Transverse colon (tissue), 4 donors: Measurements from ENCODE around the gene SFXN1. TPM values are rescaled to one million over a fixed set of nuclear protein-coding genes. Genes with fewer than 3 reads are reported as not detected.
A peak's percentile ranks its signal among the peaks of the same experiment; 100 is the strongest.

Source experiments
- DNase-seq: peaks from one replicate; pipeline ENCODE4 v3.0.0-alpha.2; 2019
- H3K27ac ChIP-seq, 4 donors: fragments of 200-600 bp; sonication (generic); 2 replicates each; pipeline ENCODE4 v1.5.1; 2016 to 2018; ENCODE audit warnings: inconsistent platforms in 4 of 4
- H3K27me3 ChIP-seq: fragments of 200-600 bp; sonication (generic); 2 replicates; pipeline ENCODE4 v1.5.1; 2017; ENCODE audit warnings: inconsistent platforms
- H3K36me3 ChIP-seq, 4 donors: fragments of 200-600 bp; sonication (generic); 2 replicates each; pipeline ENCODE4 v1.5.1; 2017 to 2019; ENCODE audit warnings: inconsistent platforms in 4 of 4
- H3K4me1 ChIP-seq, 4 donors: fragments of 200-600 bp; sonication (generic); 2 replicates each; pipeline ENCODE4 v1.5.1; 2017 to 2020; ENCODE audit warnings: inconsistent platforms in 4 of 4
- H3K4me3 ChIP-seq, 4 donors: fragments of 200-600 bp; sonication (generic); 1 replicate in 1 of 4; 2 replicates in 3 of 4; pipeline versions ENCODE4 v1.5.1 to v1.6.1; 2017 to 2019; ENCODE audit warnings: inconsistent platforms in 4 of 4
- H3K9me3 ChIP-seq, 2 donors: fragments of 200-600 bp; sonication (generic); 2 replicates each; pipeline ENCODE4 v1.5.1; 2017 to 2019; ENCODE audit warnings: inconsistent platforms in 2 of 2
- EP300 ChIP-seq: sonication (generic); formaldehyde crosslinking; IDR thresholded peaks from one replicate; pipeline ENCODE4 v1.6.1; 2017; ENCODE audit warnings: antibody characterized with exemption, low read depth
- POLR2A ChIP-seq: fragments of 450-650 bp; IDR thresholded peaks from one replicate; pipeline ENCODE4 v1.6.1; 2016; ENCODE audit warnings: antibody characterized with exemption, mild to moderate bottlenecking, moderate library complexity
- POLR2AphosphoS5 ChIP-seq, 3 donors: sonication (generic); formaldehyde crosslinking; IDR thresholded peaks; one replicate each; pipeline ENCODE4 v1.6.1; 2016; ENCODE audit warnings: antibody characterized with exemption in 3 of 3
- WGBS, 2 donors: methylation state at CpG; one replicate each; pipeline ENCODE4 v1.1.5; 2018; ENCODE audit warnings: low coverage in 1 of 2; 5-methylcytosine and 5-hydroxymethylcytosine counted together
- in situ Hi-C, 4 donors: fragments of 200-750 bp; cut with MboI; loops; one replicate each; pipeline versions ENCODE4 v1.15.0 to v1.15.1; 2017; ENCODE audit warnings: low sequenced_read_pairs in 3 of 4, low pct_ligation_motif_present in 1 of 4, low pct_unique_long_range_greater_than_20kb in 1 of 4
- intact Hi-C: fragments of 100-400 bp; cut with DNase I; formaldehyde crosslinking; loops from one replicate; pipeline ENCODE4 v1.15.1; 2023; ENCODE audit warnings: low total_unique reads
- total RNA-seq, 4 donors: library from RNA; depleted of rRNA; stranded (reverse); fragments of >200 nt; gene quantifications; one replicate each; pipeline ENCODE4 v1.1.0, GENCODE V29; 2016
- TF ChIP-seq, protein P1 (sequence below), 5 experiments: fragments of 200-600 bp in 3 of 5; fragments of 450-650 bp in 2 of 5; sonication (generic) in 3 of 5; IDR thresholded peaks; 1 replicate in 2 of 5; 2 replicates in 3 of 5; pipeline ENCODE4 v1.5.1; 2016 to 2017; ENCODE audit warnings: antibody characterized with exemption in 5 of 5, inconsistent platforms in 3 of 5, mild to moderate bottlenecking in 2 of 5, moderate library complexity in 1 of 5

Gene SFXN1
- total RNA-seq, 4 donors from 2014 or later = 15.7 to 192 (median 93.4) TPM

DNA sequence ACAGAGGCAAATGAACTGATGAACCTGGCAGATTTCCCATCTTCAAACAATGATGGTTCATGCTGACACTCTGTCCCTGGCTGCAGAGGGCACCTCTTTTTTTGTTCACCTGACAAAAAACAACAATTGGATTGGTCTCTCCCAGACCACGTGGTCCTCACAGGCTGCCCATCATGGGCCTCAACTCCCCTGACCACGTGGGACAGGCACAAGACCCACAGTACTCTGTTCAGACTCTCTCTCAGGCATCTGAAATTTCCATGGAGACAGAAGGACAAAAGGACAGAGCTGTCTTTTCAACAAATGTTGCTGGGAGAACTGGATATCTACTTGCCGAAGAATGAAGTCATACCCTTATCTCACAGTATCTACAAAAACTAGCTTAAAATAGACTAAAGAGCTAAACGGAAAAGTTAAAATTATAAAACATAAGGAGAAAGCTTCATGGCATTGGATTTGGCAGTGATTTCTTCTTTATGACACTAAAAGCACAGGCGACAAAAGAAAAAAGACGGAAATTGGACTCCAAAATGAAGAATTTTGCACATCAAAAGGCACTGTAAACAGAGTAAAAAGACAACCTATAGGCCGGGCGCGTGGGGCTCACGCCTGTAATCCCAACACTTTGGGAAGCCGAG, 22.1 kb upstream of the SFXN1 start:
- no peak for DNase-seq
- no peak overlapping the region for H3K4me3 ChIP-seq
- in situ Hi-C loops = no loop called here
- H3K27ac ChIP-seq = no peak overlapping the region
- WGBS, 2 donors = 83 to 97% methylated on average over 3 to 11 of the region's 11 CpGs
- H3K36me3 ChIP-seq = no peaks in the 10 kb centered on the region
- no peaks in the 10 kb centered on the region for H3K4me1 ChIP-seq
- intact Hi-C loops = no loop called here
- no peaks in the 10 kb centered on the region for H3K9me3 ChIP-seq
- peaks cover 21% of the 10 kb centered on the region for H3K27me3 ChIP-seq
- TF ChIP-seq, protein P1, sequence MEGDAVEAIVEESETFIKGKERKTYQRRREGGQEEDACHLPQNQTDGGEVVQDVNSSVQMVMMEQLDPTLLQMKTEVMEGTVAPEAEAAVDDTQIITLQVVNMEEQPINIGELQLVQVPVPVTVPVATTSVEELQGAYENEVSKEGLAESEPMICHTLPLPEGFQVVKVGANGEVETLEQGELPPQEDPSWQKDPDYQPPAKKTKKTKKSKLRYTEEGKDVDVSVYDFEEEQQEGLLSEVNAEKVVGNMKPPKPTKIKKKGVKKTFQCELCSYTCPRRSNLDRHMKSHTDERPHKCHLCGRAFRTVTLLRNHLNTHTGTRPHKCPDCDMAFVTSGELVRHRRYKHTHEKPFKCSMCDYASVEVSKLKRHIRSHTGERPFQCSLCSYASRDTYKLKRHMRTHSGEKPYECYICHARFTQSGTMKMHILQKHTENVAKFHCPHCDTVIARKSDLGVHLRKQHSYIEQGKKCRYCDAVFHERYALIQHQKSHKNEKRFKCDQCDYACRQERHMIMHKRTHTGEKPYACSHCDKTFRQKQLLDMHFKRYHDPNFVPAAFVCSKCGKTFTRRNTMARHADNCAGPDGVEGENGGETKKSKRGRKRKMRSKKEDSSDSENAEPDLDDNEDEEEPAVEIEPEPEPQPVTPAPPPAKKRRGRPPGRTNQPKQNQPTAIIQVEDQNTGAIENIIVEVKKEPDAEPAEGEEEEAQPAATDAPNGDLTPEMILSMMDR (IDR thresholded peaks at IDR 0.05) = no peak
- TF ChIP-seq POLR2A = no peak
- TF ChIP-seq EP300 = no peak
- TF ChIP-seq POLR2AphosphoS5 (IDR thresholded peaks at IDR 0.05) = no peak

DNA sequence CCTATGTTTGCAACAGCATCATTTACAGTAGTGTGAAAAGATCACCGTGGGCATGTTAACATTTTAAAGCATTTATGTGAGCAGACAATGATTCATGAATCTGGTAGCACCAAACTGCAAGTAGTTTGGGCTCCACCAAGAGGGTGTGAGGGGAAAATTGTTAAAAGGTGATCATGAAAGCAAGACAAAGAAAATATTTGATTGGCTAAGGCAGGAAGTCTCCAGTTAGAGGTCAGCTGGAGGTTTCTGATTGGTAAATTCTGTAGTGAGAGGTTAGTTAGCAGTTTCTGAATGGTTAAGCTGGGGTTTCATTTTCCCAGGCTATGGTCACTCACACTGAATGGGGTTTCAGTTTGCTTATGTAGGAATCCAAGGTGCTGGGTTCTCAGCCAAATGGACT, 20.9 kb upstream of the SFXN1 start:
- Histone ChIP-seq H3K4me1 (no peaks in the 10 kb centered on the region), H3K27ac (no peak overlapping the region), H3K27me3 (peaks cover 16% of the 10 kb centered on the region), H3K9me3 (no peaks in the 10 kb centered on the region), H3K36me3 (no peaks in the 10 kb centered on the region), H3K4me3 (no peak overlapping the region)
- in situ Hi-C loops (no loop called here), intact Hi-C loops (no loop called here)
- no peak for DNase-seq
- TF ChIP-seq EP300 (no peak), POLR2AphosphoS5 (IDR thresholded peaks at IDR 0.05) (no peak), POLR2A (no peak)
- TF ChIP-seq, protein P1 (IDR thresholded peaks at IDR 0.05) = no peak
- 47 to 63% methylated on average over 1 of the region's 1 CpG for WGBS, 2 donors

- WGBS, 2 donors = 42 to 49% methylated on average over 7 of the region's 7 CpGs
- TF ChIP-seq EP300 = no peak
- TF ChIP-seq, protein P1 (IDR thresholded peaks at IDR 0.05) = peak in 4 of 5 experiments; percentile 12 to 29 (median 16)
- TF ChIP-seq POLR2AphosphoS5 (IDR thresholded peaks at IDR 0.05) = no peak
- no peak for TF ChIP-seq POLR2A
- in situ Hi-C loops = no loop called here
- no peak overlapping the region for H3K4me3 ChIP-seq
- peaks cover 0 to 5% (median 0%) of the 10 kb centered on the region in 4 donors for H3K4me1 ChIP-seq
- H3K27ac ChIP-seq = no peak overlapping the region
- no peak for DNase-seq
- no peaks in the 10 kb centered on the region for H3K9me3 ChIP-seq
- intact Hi-C loops = loop anchor here (10.0 kb wide), 1 partner anchor 1635 kb away; no protein-coding TSS in a partner anchor
- no peaks in the 10 kb centered on the region for H3K36me3 ChIP-seq
- peaks cover 16% of the 10 kb centered on the region for H3K27me3 ChIP-seq
These were observed 18.2 kb upstream of the SFXN1 start for GRCh38 chr5:175460126-175460525.

- intact Hi-C loops (loop anchor here (10.0 kb wide), 1 partner anchor 1634 kb away; no protein-coding TSS in a partner anchor), in situ Hi-C loops (no loop called here)
- TF ChIP-seq EP300 = no peak
- no peak for TF ChIP-seq POLR2A
- TF ChIP-seq POLR2AphosphoS5 (IDR thresholded peaks at IDR 0.05) = no peak
- TF ChIP-seq, protein P1 (IDR thresholded peaks at IDR 0.05) = no peak
- Histone ChIP-seq H3K27ac (no peak overlapping the region), H3K27me3 (peaks cover 16% of the 10 kb centered on the region), H3K36me3 (no peaks in the 10 kb centered on the region), H3K4me1 (peaks cover 0 to 5% (median 0%) of the 10 kb centered on the region in 4 donors), H3K4me3 (no peak overlapping the region), H3K9me3 (no peaks in the 10 kb centered on the region)
- WGBS, 2 donors = 73% methylated on average over 2 of the region's 2 CpGs; no CpG with 5 or more reads in 1 of the 2 donors
- DNase-seq = no peak
These were observed 17.8 kb upstream of the SFXN1 start for GRCh38 chr5:175460552-175460951.
